MM.1S (cell line): ENCODE data around the gene PITRM1.

Experiments
- CTCF ChIP-seq: fragments of 300-600 bp; sonication (generic); IDR thresholded peaks from 2 replicates; pipeline ENCODE4 v1.5.1; 2016; ENCODE audit warnings: antibody characterized with exemption, low read length, mixed read lengths
- EZH2 ChIP-seq: fragments of 300-600 bp; sonication (generic); optimal IDR thresholded peaks from 2 replicates; pipeline ENCODE3; 2017; ENCODE audit warnings: low read depth, mild to moderate bottlenecking, antibody characterized with exemption, low read length, mixed read lengths
- EZH2phosphoT487 ChIP-seq: fragments of 300-600 bp; sonication (generic); IDR thresholded peaks from 2 replicates; pipeline ENCODE4 v1.6.1; 2018; ENCODE audit warnings: antibody characterized with exemption, low read length

GRCh38 chr10:3133948-3134347 is 38.6 kb downstream of the PITRM1 start:
- TF ChIP-seq CTCF (no peak), EZH2 (no peak), EZH2phosphoT487 (no peak)
